K562 (cell line): Measurements from ENCODE around the gene HBG1.

Experiments used
- CEBPG ChIP-seq, 3 experiments: fragments of 200-800 bp in 1 of 3; sonication (Bioruptor generic) in 1 of 3; sonication (generic) in 1 of 3; formaldehyde crosslinking in 1 of 3; IDR thresholded peaks in 2 of 3; conservative IDR thresholded peaks in 1 of 3; 2 replicates each; pipeline versions ENCODE4 v1.6.1 to v1.8.0; 2016 to 2022; ENCODE audit warnings: missing compliant biosample characterization in 2 of 3, missing genetic modification characterization in 2 of 3, mild to moderate bottlenecking in 1 of 3, missing genetic modification reagents in 1 of 3
- CREB1 ChIP-seq, 2 experiments: sonication (generic) in 1 of 2; formaldehyde crosslinking in 1 of 2; IDR thresholded peaks; 2 replicates each; pipeline versions ENCODE4 v1.6.1 to v1.8.0; 2012 to 2022; ENCODE audit warnings: inconsistent platforms in 1 of 2, mild to moderate bottlenecking in 1 of 2, missing genetic modification reagents in 1 of 2, moderate library complexity in 1 of 2
- CREM ChIP-seq: IDR thresholded peaks from 2 replicates; pipeline ENCODE4 v1.6.1; 2014; ENCODE audit warnings: antibody characterized with exemption, low read depth
- JUN ChIP-seq, 2 experiments: sonication (generic) in 1 of 2; formaldehyde crosslinking in 1 of 2; IDR thresholded peaks; 2 replicates each; pipeline versions ENCODE4 v1.6.1 to v1.8.0; 2012 to 2022; ENCODE audit warnings: borderline replicate concordance in 2 of 2, mild to moderate bottlenecking in 2 of 2, improper control_type of control experiment in 1 of 2, low read depth in 1 of 2, low read length in 1 of 2, missing genetic modification reagents in 1 of 2
- KDM1A ChIP-seq, 2 experiments: fragments of 450-650 bp; IDR thresholded peaks; 2 replicates each; pipeline ENCODE4 v1.6.1; 2016; ENCODE audit warnings: mild to moderate bottlenecking in 2 of 2
- SMARCB1 ChIP-seq: IDR thresholded peaks from 2 replicates; pipeline ENCODE4 v1.6.1; 2011; ENCODE audit warnings: improper control_type of control experiment, low read depth; ENCODE audit not compliant: insufficient read length
- TAF9B ChIP-seq: fragments of 450-650 bp; IDR thresholded peaks from 2 replicates; pipeline ENCODE4 v1.6.1; 2018; ENCODE audit warnings: mild to moderate bottlenecking; ENCODE audit not compliant: partially characterized antibody
- ZBTB7A ChIP-seq: IDR thresholded peaks from 2 replicates; pipeline ENCODE4 v1.6.1; 2011; ENCODE audit warnings: low read depth, mild to moderate bottlenecking, low read length, moderate library complexity, borderline replicate concordance; ENCODE audit not compliant: control insufficient read depth
- TF ChIP-seq, protein P1 (sequence below): fragments of 450-650 bp; conservative IDR thresholded peaks from 2 replicates; pipeline ENCODE4 v1.6.1; 2016; ENCODE audit warnings: missing genetic modification characterization, low read depth, mild to moderate bottlenecking, missing compliant biosample characterization, moderate library complexity
- TF ChIP-seq, protein P2 (sequence below): IDR thresholded peaks from 3 replicates; pipeline ENCODE4 v1.6.1; 2011; ENCODE audit warnings: borderline replicate concordance, mild to moderate bottlenecking, moderate library complexity; ENCODE audit not compliant: insufficient read length; ENCODE audit errors: extremely low read depth
- TF ChIP-seq, protein P3 (sequence below): IDR thresholded peaks from 2 replicates; pipeline ENCODE4 v1.6.1; 2016; ENCODE audit warnings: missing genetic modification characterization, missing compliant biosample characterization
- TF ChIP-seq, protein P4 (sequence below): sonication (generic); formaldehyde crosslinking; IDR thresholded peaks from 2 replicates; pipeline ENCODE4 v1.8.0; 2022; ENCODE audit warnings: missing genetic modification reagents, mild to moderate bottlenecking, borderline replicate concordance

DNA sequence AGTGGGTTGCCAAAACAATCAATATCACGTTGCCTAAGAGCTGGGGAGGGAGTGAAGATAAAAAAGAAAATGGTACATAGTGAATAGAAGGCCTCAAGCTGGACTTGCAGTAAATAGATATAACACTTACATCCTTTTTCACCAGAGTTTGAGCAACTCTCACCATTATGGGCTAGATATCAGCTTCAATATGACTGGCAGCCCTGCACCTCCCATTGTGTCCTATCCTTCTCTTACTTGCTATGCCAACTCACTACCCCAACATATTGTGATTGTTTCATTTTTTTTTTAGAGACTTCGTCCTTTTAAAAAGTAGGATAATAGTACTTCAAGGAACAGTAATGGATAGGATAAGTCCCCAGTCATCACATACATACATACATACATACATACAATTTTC lies 7.4 kb downstream of the HBG1 start:
- TF ChIP-seq, protein P1, sequence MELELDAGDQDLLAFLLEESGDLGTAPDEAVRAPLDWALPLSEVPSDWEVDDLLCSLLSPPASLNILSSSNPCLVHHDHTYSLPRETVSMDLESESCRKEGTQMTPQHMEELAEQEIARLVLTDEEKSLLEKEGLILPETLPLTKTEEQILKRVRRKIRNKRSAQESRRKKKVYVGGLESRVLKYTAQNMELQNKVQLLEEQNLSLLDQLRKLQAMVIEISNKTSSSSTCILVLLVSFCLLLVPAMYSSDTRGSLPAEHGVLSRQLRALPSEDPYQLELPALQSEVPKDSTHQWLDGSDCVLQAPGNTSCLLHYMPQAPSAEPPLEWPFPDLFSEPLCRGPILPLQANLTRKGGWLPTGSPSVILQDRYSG (tag) = no peak
- no peak for TF ChIP-seq JUN (IDR thresholded peaks at IDR 0.05; ENCODE audit: borderline replicate concordance, low read depth, low read length)
- TF ChIP-seq JUN (CRISPR knock-in tag; IDR thresholded peaks at IDR 0.05; ENCODE audit: borderline replicate concordance) = no peak
- TF ChIP-seq KDM1A (IDR thresholded peaks at IDR 0.05) = no peak; a peak in 1 of 4 replicates
- TF ChIP-seq, protein P2, sequence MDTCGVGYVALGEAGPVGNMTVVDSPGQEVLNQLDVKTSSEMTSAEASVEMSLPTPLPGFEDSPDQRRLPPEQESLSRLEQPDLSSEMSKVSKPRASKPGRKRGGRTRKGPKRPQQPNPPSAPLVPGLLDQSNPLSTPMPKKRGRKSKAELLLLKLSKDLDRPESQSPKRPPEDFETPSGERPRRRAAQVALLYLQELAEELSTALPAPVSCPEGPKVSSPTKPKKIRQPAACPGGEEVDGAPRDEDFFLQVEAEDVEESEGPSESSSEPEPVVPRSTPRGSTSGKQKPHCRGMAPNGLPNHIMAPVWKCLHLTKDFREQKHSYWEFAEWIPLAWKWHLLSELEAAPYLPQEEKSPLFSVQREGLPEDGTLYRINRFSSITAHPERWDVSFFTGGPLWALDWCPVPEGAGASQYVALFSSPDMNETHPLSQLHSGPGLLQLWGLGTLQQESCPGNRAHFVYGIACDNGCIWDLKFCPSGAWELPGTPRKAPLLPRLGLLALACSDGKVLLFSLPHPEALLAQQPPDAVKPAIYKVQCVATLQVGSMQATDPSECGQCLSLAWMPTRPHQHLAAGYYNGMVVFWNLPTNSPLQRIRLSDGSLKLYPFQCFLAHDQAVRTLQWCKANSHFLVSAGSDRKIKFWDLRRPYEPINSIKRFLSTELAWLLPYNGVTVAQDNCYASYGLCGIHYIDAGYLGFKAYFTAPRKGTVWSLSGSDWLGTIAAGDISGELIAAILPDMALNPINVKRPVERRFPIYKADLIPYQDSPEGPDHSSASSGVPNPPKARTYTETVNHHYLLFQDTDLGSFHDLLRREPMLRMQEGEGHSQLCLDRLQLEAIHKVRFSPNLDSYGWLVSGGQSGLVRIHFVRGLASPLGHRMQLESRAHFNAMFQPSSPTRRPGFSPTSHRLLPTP = no peak
- TF ChIP-seq SMARCB1 = no peak
- TF ChIP-seq, protein P3, sequence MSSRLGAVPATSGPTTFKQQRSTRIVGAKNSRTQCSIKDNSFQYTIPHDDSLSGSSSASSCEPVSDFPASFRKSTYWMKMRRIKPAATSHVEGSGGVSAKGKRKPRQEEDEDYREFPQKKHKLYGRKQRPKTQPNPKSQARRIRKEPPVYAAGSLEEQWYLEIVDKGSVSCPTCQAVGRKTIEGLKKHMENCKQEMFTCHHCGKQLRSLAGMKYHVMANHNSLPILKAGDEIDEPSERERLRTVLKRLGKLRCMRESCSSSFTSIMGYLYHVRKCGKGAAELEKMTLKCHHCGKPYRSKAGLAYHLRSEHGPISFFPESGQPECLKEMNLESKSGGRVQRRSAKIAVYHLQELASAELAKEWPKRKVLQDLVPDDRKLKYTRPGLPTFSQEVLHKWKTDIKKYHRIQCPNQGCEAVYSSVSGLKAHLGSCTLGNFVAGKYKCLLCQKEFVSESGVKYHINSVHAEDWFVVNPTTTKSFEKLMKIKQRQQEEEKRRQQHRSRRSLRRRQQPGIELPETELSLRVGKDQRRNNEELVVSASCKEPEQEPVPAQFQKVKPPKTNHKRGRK (tag) = no peak
- TF ChIP-seq CREM = no peak
- TF ChIP-seq, protein P4, sequence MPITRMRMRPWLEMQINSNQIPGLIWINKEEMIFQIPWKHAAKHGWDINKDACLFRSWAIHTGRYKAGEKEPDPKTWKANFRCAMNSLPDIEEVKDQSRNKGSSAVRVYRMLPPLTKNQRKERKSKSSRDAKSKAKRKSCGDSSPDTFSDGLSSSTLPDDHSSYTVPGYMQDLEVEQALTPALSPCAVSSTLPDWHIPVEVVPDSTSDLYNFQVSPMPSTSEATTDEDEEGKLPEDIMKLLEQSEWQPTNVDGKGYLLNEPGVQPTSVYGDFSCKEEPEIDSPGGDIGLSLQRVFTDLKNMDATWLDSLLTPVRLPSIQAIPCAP (CRISPR knock-in tag) = no peak
- TF ChIP-seq CEBPG (CRISPR knock-in tag; IDR thresholded peaks at IDR 0.05) = no peak
- no peak for TF ChIP-seq CEBPG (tag; conservative IDR thresholded peaks at IDR 0.05 in 1 of 2, IDR thresholded peaks at IDR 0.05 in 1 of 2)
- no peak for TF ChIP-seq CREB1 (IDR thresholded peaks at IDR 0.05)
- no peak for TF ChIP-seq CREB1 (CRISPR knock-in tag; IDR thresholded peaks at IDR 0.05)
- no peak for TF ChIP-seq ZBTB7A
- no peak for TF ChIP-seq TAF9B
